NCI-H1436 (cell line): ENCODE measurements around the gene TIMP1.

Source experiments
- DNase-seq: peaks from one replicate; lab custom pipeline; 2025; lab: John Stamatoyannopoulos, UW

The TIMP1 gene

GRCh38 chrX:47581731-47582647 lies at the start of gene TIMP1:
TSS of gene TIMP1 (plus strand) at chrX:47582436. CDS start at chrX:47583416, 980 bp downstream.
- no peak for DNase-seq

GRCh38 chrX:47539860-47540259 lies 42.4 kb upstream of the TIMP1 start:
- DNase-seq, result no peak

GRCh38 chrX:47540754-47541538 lies 41.3 kb upstream of the TIMP1 start:
- DNase-seq, result peak; percentile 60

GRCh38 chrX:47543496-47543895 lies 38.7 kb upstream of the TIMP1 start:
- no peak for DNase-seq

- peak; percentile 76 for DNase-seq
Measured at GRCh38 chrX:47556045-47556623, 26.1 kb upstream of the TIMP1 start.

GRCh38 chrX:47558436-47558835 lies 23.8 kb upstream of the TIMP1 start:
- DNase-seq, result no peak

GRCh38 chrX:47560179-47560933 lies 21.9 kb upstream of the TIMP1 start:
- DNase-seq, result no peak

GRCh38 chrX:47560934-47561658 lies 21.1 kb upstream of the TIMP1 start, which contains the start of gene ARAF:
TSS of gene ARAF (plus strand) at chrX:47561205. CDS start at chrX:47562968, 1,763 bp downstream.
- peak; percentile 91 for DNase-seq

GRCh38 chrX:47561659-47562151 lies 20.5 kb upstream of the TIMP1 start:
- no peak for DNase-seq

- DNase-seq, result no peak
Measured at GRCh38 chrX:47562615-47563243, 19.5 kb upstream of the TIMP1 start.

- DNase-seq, result no peak
Measured at GRCh38 chrX:47563801-47564315, 18.4 kb upstream of the TIMP1 start.

GRCh38 chrX:47564438-47565085 lies 17.7 kb upstream of the TIMP1 start:
- no peak for DNase-seq

- DNase-seq, result no peak
Measured at GRCh38 chrX:47566841-47567240, 15.4 kb upstream of the TIMP1 start.

GRCh38 chrX:47568656-47569295 lies 13.5 kb upstream of the TIMP1 start:
- no peak for DNase-seq

- no peak for DNase-seq
Measured at GRCh38 chrX:47570794-47571193, 11.4 kb upstream of the TIMP1 start.

GRCh38 chrX:47571215-47571614 lies 11.0 kb upstream of the TIMP1 start:
- no peak for DNase-seq

GRCh38 chrX:47571896-47572295 lies 10.3 kb upstream of the TIMP1 start:
- no peak for DNase-seq

- no peak for DNase-seq
Measured at GRCh38 chrX:47572773-47573340, 9.4 kb upstream of the TIMP1 start.
